Left lung (tissue), 10 donors: ENCODE results near the gene ATF7IP. TPM values are rescaled to one million over a fixed set of nuclear protein-coding genes. Genes with fewer than 3 reads are reported as not detected.

Experiments
- ATAC-seq: fragments of 200-7000 bp; cut with Tn5 transposase; one replicate; pipeline ENCODE4 v1.9.1; 2020; ENCODE audit warnings: moderate library complexity
- DNase-seq, 4 donors: peaks; one replicate each; pipeline ENCODE4 v3.0.0-alpha.2; 2013 to 2020
- H3K27ac ChIP-seq, 2 donors: fragments of 200-600 bp; sonication (generic) in 1 of 2; one replicate each; pipeline versions ENCODE4 v1.5.0 to v1.8.0; 2020 to 2021
- H3K27me3 ChIP-seq, 2 donors: fragments of 200-600 bp; sonication (generic) in 1 of 2; one replicate each; pipeline versions ENCODE4 v1.5.0 to v1.8.0; 2020 to 2021
- H3K36me3 ChIP-seq, 2 donors: fragments of 200-600 bp; sonication (generic) in 1 of 2; one replicate each; pipeline versions ENCODE4 v1.5.0 to v1.8.0; 2020 to 2021
- H3K4me1 ChIP-seq, 2 donors: fragments of 200-600 bp; one replicate each; pipeline ENCODE4 v1.8.0; 2021
- H3K4me3 ChIP-seq, 2 donors: fragments of 200-600 bp; sonication (generic) in 1 of 2; one replicate each; pipeline versions ENCODE4 v1.5.0 to v1.8.0; 2020 to 2021; ENCODE audit warnings: mild to moderate bottlenecking in 1 of 2
- H3K9me3 ChIP-seq, 2 donors: fragments of 200-600 bp; sonication (generic) in 1 of 2; one replicate each; pipeline versions ENCODE4 v1.5.0 to v1.8.0; 2020 to 2021
- intact Hi-C, 2 donors: fragments of 100-400 bp; cut with DNase I; formaldehyde crosslinking; loops; one replicate each; pipeline versions ENCODE4 v1.11.2 to v1.14.2; 2022
- polyA plus RNA-seq, 6 donors: library from polyadenylated mRNA; unstranded; fragments of 120-200 nt; gene quantifications; one replicate each; pipeline ENCODE4 v1.2.1, GENCODE V29; 2013; ENCODE audit not compliant: insufficient read length in 6 of 6
- total RNA-seq, 2 donors: library from RNA; stranded (reverse); fragmentation: NEBNext Ultra II Directional; extraction: Animal tissue kit (Norgen Biotek cat#: 25700); gene quantifications; one replicate each; pipeline ENCODE4 v1.2.1, GENCODE V29; 2021
- TF ChIP-seq, protein P1 (sequence below), 2 donors: fragments of 200-600 bp; sonication (generic) in 1 of 2; IDR thresholded peaks; one replicate each; pipeline versions ENCODE4 v1.5.0 to v1.8.0; 2021; ENCODE audit warnings: antibody characterized with exemption in 2 of 2
- donor health status: DM: no; HTN: yes; CAD: no.
- donor health status: DM: no; HTN: no; CAD: no.

ATF7IP gene
- total and polyA plus RNA-seq, 8 donors: 47.6 to 84.8 (median 55.6) TPM

DNA sequence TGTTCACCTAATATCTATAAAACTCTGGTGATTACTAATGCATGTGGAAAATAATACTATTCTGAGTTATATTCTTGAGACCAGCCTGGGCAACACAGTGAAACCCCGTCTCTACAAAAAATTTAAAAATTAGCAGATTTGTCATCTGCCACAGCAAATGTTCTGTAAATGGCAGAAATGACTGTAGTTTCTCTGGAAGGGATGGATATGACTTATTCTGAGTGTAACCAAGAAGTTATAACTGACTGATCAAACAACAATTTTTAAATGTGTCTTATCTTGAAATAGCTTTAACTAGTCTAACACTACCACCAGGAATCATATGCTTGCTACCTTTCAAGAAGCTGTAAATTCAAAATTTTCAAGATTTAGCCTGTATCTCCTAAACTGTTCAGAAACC is 113.5 kb downstream of the ATF7IP start:
- ATAC-seq: no peak
- peaks cover 0 to 98% of the 10 kb centered on the region in 2 donors for H3K36me3 ChIP-seq

DNA sequence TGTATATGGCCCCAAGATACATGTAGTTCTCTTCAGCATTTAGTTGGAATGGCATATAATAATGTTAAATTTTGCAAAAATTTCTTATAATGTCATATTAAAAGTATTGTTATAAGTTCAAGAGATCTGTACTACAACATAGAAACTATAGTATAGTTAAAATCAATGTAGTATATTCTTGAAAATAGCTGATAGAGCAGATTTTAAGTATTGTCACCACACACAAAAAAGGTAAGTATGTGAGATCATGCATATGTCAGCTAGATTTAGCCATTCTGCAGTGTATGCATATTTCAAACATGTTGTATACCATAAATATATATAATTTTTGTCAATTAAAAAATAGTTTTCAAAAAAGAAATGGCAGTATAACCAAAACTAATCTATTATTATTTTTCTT is 115.7 kb downstream of the ATF7IP start:
- TF ChIP-seq, protein P1, sequence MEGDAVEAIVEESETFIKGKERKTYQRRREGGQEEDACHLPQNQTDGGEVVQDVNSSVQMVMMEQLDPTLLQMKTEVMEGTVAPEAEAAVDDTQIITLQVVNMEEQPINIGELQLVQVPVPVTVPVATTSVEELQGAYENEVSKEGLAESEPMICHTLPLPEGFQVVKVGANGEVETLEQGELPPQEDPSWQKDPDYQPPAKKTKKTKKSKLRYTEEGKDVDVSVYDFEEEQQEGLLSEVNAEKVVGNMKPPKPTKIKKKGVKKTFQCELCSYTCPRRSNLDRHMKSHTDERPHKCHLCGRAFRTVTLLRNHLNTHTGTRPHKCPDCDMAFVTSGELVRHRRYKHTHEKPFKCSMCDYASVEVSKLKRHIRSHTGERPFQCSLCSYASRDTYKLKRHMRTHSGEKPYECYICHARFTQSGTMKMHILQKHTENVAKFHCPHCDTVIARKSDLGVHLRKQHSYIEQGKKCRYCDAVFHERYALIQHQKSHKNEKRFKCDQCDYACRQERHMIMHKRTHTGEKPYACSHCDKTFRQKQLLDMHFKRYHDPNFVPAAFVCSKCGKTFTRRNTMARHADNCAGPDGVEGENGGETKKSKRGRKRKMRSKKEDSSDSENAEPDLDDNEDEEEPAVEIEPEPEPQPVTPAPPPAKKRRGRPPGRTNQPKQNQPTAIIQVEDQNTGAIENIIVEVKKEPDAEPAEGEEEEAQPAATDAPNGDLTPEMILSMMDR (IDR thresholded peaks at IDR 0.05): no peak
- H3K36me3 ChIP-seq: peaks cover 0 to 98% of the 10 kb centered on the region in 2 donors
- H3K27ac ChIP-seq: no peak overlapping the region
- no peaks in the 10 kb centered on the region for H3K9me3 ChIP-seq
- H3K27me3 ChIP-seq: no peaks in the 10 kb centered on the region
- ATAC-seq (no peak), DNase-seq (no peak)
- H3K4me3 ChIP-seq: no peak overlapping the region
- H3K4me1 ChIP-seq: no peaks in the 10 kb centered on the region
- intact Hi-C loops: no loop called here

More for the DNA sequence above, 113.5 kb downstream of the ATF7IP start:
- intact Hi-C loops: no loop called here
- no peaks in the 10 kb centered on the region for H3K27me3 ChIP-seq
- H3K4me3 ChIP-seq: no peak overlapping the region
- peaks cover 0 to 20% of the 10 kb centered on the region in 2 donors for H3K9me3 ChIP-seq
- DNase-seq: no peak
- no peak overlapping the region for H3K27ac ChIP-seq
- H3K4me1 ChIP-seq: no peaks in the 10 kb centered on the region
- TF ChIP-seq, protein P1 (IDR thresholded peaks at IDR 0.05): no peak

DNA sequence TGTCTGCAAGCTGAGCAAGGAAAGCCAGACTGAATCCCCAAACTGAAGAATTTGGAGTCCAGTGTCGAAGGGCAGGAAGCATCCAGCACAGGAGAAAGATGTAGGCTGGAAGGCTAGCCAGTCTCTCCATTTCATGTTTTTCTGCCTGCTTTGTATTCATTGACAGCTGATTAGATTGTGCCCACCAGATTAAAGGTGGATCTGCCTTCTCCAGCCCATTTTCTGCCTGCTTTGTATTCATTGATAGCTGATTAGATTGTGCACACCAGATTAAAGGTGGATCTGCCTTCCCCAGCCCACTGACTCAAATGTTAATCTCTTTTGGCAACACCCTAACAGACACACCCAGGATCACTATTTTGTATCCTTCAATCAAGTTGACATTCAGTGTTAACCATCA is 116.9 kb downstream of the ATF7IP start:
- Histone ChIP-seq H3K36me3 (peaks cover 0 to 98% of the 10 kb centered on the region in 2 donors), H3K27ac (no peak overlapping the region), H3K4me3 (no peak overlapping the region), H3K27me3 (no peaks in the 10 kb centered on the region), H3K9me3 (no peaks in the 10 kb centered on the region), H3K4me1 (no peaks in the 10 kb centered on the region)
- no peak for ATAC-seq
- TF ChIP-seq, protein P1 (IDR thresholded peaks at IDR 0.05): no peak
- DNase-seq: no peak
- intact Hi-C loops: no loop called here

DNA sequence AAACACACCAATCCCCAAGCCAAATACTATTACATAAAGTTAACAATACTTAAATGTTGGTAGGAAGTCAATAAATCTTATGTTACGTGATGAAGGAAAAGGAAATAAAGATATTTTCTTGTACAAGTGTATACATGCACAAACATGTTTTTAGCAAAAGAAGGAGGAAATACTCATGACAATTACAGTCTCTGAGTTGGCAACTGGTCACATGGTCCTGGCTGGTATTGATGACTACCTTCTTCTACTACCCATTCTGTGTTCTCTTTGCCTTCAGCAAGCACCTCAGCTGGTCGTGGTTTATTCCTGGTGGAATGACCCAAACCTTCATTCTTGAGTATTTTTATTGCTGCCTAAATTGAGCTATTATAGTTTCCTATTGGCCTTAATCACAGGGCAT is 117.4 kb downstream of the ATF7IP start:
- intact Hi-C loops: no loop called here
- no peak overlapping the region for H3K27ac ChIP-seq
- H3K4me3 ChIP-seq: no peak overlapping the region
- no peak for ATAC-seq
- no peaks in the 10 kb centered on the region for H3K4me1 ChIP-seq
- H3K36me3 ChIP-seq: peaks cover 0 to 98% of the 10 kb centered on the region in 2 donors
- TF ChIP-seq, protein P1 (IDR thresholded peaks at IDR 0.05): no peak
- H3K9me3 ChIP-seq: no peaks in the 10 kb centered on the region
- DNase-seq: no peak
- H3K27me3 ChIP-seq: no peaks in the 10 kb centered on the region

DNA sequence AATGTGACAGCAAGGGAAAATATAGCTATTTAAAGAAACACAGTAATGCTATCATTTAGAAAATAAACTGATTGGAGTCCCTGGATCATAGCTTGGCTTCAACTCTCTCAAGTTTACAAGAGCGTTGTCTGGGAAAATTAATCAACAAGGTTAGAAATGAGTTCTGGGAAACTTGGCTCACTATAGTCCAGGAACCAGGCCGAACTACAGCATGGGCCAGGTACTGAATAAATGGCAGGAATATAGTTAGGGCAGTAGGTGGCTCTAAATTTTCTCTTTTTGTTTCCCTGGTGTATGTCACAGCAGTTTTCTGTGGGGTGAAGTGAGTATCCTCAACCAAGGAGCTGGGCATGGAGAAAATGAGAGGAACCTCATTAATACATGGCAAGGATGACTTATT is 129.8 kb downstream of the ATF7IP start:
- intact Hi-C loops: no loop called here
- peaks cover 0 to 92% of the 10 kb centered on the region in 2 donors for H3K36me3 ChIP-seq

More for the DNA sequence above, 129.8 kb downstream of the ATF7IP start:
- H3K4me3 ChIP-seq: no peak overlapping the region
- TF ChIP-seq, protein P1 (IDR thresholded peaks at IDR 0.05): no peak
- H3K27ac ChIP-seq: no peak overlapping the region
- no peak for ATAC-seq
- no peak for DNase-seq
- H3K27me3 ChIP-seq: no peaks in the 10 kb centered on the region
- H3K4me1 ChIP-seq: no peaks in the 10 kb centered on the region
- H3K9me3 ChIP-seq: no peaks in the 10 kb centered on the region
